Ovary (tissue), 9 donors: ENCODE data around the gene PINK1. TPM values are rescaled to one million over a fixed set of nuclear protein-coding genes. Genes with fewer than 3 reads are reported as not detected.

Experiments used
- DNase-seq, 5 donors: peaks; one replicate each; pipeline ENCODE4 v3.0.0-alpha.2; 2019 to 2020
- H3K27ac ChIP-seq, 2 donors: fragments of 200-600 bp; one replicate each; pipeline versions ENCODE4 v1.5.1 to v1.8.0; 2019 to 2022
- H3K27me3 ChIP-seq: fragments of 200-600 bp; one replicate; pipeline ENCODE4 v1.8.0; 2022
- H3K36me3 ChIP-seq: fragments of 200-600 bp; sonication (generic); one replicate; pipeline ENCODE4 v1.5.1; 2019
- H3K4me1 ChIP-seq: one replicate; pipeline ENCODE4 v1.8.1; 2013; ENCODE audit warnings: mild to moderate bottlenecking, moderate library complexity; ENCODE audit not compliant: insufficient read depth
- H3K4me3 ChIP-seq: fragments of 200-600 bp; sonication (generic); one replicate; pipeline ENCODE4 v1.5.1; 2017
- H3K9me3 ChIP-seq, 2 donors: fragments of 200-600 bp in 1 of 2; sonication (generic) in 1 of 2; one replicate each; pipeline versions ENCODE4 v1.5.1 to v1.8.1; 2013 to 2019; ENCODE audit warnings: mild to moderate bottlenecking in 1 of 2, moderate library complexity in 1 of 2
- CTCF ChIP-seq, 3 donors: fragments of 450-650 bp in 2 of 3; fragments of 200-600 bp in 1 of 3; IDR thresholded peaks; one replicate each; pipeline versions ENCODE4 v1.5.1 to v1.8.0; 2016 to 2022; ENCODE audit warnings: antibody characterized with exemption in 3 of 3, mild to moderate bottlenecking in 1 of 3
- EP300 ChIP-seq: sonication (generic); formaldehyde crosslinking; IDR thresholded peaks from one replicate; pipeline ENCODE4 v1.6.1; 2017; ENCODE audit warnings: antibody characterized with exemption
- POLR2A ChIP-seq: fragments of 450-650 bp; IDR thresholded peaks from one replicate; pipeline ENCODE4 v1.6.1; 2017; ENCODE audit warnings: antibody characterized with exemption, mild to moderate bottlenecking, moderate library complexity
- WGBS, 3 donors: extraction: QIAGEN DNeasy Blood & Tissue Kit in 1 of 3; methylation state at CpG; one replicate each; pipeline versions ENCODE4 v1.1.5 to v1.1.7; 2013 to 2017; 5-methylcytosine and 5-hydroxymethylcytosine counted together
- intact Hi-C, 4 donors: fragments of 100-400 bp; cut with DNase I; formaldehyde crosslinking; loops; one replicate each; pipeline versions ENCODE4 v1.11.0 to v1.15.1; 2022 to 2023
- polyA plus RNA-seq, 2 donors: library from polyadenylated mRNA; stranded (reverse); fragments of 200-250 nt in 1 of 2; fragments of 350-450 nt in 1 of 2; fragmentation: Illumina TruSeq in 1 of 2; extraction: RNeasy Lipid Tissue Mini Kit (QIAGEN cat#74804) in 1 of 2; gene quantifications; one replicate each; pipeline ENCODE4 v1.2.3, GENCODE V29; 2013 to 2014
- total RNA-seq, 7 donors: library from RNA; depleted of rRNA in 2 of 7; stranded (reverse); fragments of >200 nt in 2 of 7; fragmentation: NEBNext Ultra II Directional in 3 of 7; extraction: Animal tissue kit (Norgen Biotek cat#: 25700) in 3 of 7; gene quantifications; one replicate each; pipeline versions ENCODE4 v1.1.0 to v1.2.4, GENCODE V29; 2016 to 2023
- donor health status: DM: no; HTN: no; CAD: no; lungs with moderate emphysema.
- donor health status: DM: no; HTN: no; CAD: no.
- donor health status: Bipolar disorder and iron deficiency.
- donor health status: DM: yes; HTN: yes; CAD: no.
- donor health status: DM: no; HTN: no; CAD: no.
- donor health status: DM: yes; HTN: yes; CAD: no.

Gene PINK1
- total and polyA plus RNA-seq, 9 donors, result 40.8 to 70.5 (median 60.0) TPM

- intact Hi-C loops, result loop anchor here in 1 of 4 donors (10.0 kb wide), 1 partner anchor 685 kb away; no protein-coding TSS in a partner anchor
- no peak for TF ChIP-seq POLR2A
- TF ChIP-seq EP300, result no peak
- no peak for TF ChIP-seq CTCF (IDR thresholded peaks at IDR 0.05)
- WGBS, 3 donors, result 69 to 80% (median 76%) methylated on average over 3 of the region's 3 CpGs
Observed at GRCh38 chr1:20689645-20690056, 56.4 kb downstream of the PINK1 start.

GRCh38 chr1:20691872-20692271, 58.6 kb downstream of the PINK1 start:
- Histone ChIP-seq H3K4me3 (no peak overlapping the region), H3K4me1 (no peaks in the 10 kb centered on the region), H3K36me3 (no peaks in the 10 kb centered on the region), H3K27me3 (no peaks in the 10 kb centered on the region), H3K27ac (no peak overlapping the region), H3K9me3 (no peaks in the 10 kb centered on the region)
- no peak for DNase-seq
- intact Hi-C loops, result no loop called here
- 81 to 92% (median 92%) methylated on average over 1 of the region's 1 CpG for WGBS, 3 donors
- no peak for TF ChIP-seq POLR2A
- no peak for TF ChIP-seq CTCF (IDR thresholded peaks at IDR 0.05)
- no peak for TF ChIP-seq EP300

More at GRCh38 chr1:20689645-20690056, 56.4 kb downstream of the PINK1 start:
- Histone ChIP-seq H3K27ac (no peak overlapping the region), H3K4me1 (no peaks in the 10 kb centered on the region), H3K27me3 (no peaks in the 10 kb centered on the region), H3K4me3 (no peak overlapping the region), H3K9me3 (no peaks in the 10 kb centered on the region), H3K36me3 (no peaks in the 10 kb centered on the region)
- no peak for DNase-seq

- TF ChIP-seq EP300, result no peak
- intact Hi-C loops, result no loop called here
Observed at GRCh38 chr1:20693623-20694022, 60.4 kb downstream of the PINK1 start.

GRCh38 chr1:20695515-20695914, 62.3 kb downstream of the PINK1 start:
- Histone ChIP-seq H3K4me1 (no peaks in the 10 kb centered on the region), H3K27me3 (no peaks in the 10 kb centered on the region), H3K9me3 (no peaks in the 10 kb centered on the region), H3K4me3 (no peak overlapping the region), H3K36me3 (no peaks in the 10 kb centered on the region), H3K27ac (no peak overlapping the region)
- intact Hi-C loops, result loop anchor here in 1 of 4 donors (5.0 kb wide), 1 partner anchor 502 kb away; no protein-coding TSS in a partner anchor
- no peak for DNase-seq
- 78 to 79% (median 79%) methylated on average over 10 of the region's 10 CpGs for WGBS, 3 donors
- no peak for TF ChIP-seq POLR2A
- no peak for TF ChIP-seq EP300
- no peak for TF ChIP-seq CTCF (IDR thresholded peaks at IDR 0.05)

More at GRCh38 chr1:20693623-20694022, 60.4 kb downstream of the PINK1 start:
- H3K4me3 ChIP-seq, result no peak overlapping the region
- WGBS, 3 donors, result 84 to 92% (median 85%) methylated on average over 2 of the region's 2 CpGs
- H3K36me3 ChIP-seq, result no peaks in the 10 kb centered on the region
- no peak overlapping the region for H3K27ac ChIP-seq
- DNase-seq, result no peak
- H3K4me1 ChIP-seq, result no peaks in the 10 kb centered on the region
- no peaks in the 10 kb centered on the region for H3K9me3 ChIP-seq
- no peaks in the 10 kb centered on the region for H3K27me3 ChIP-seq

- Histone ChIP-seq H3K27ac (peak overlapping the region; percentile 57 to 84), H3K4me3 (peak overlapping the region; percentile 51), H3K36me3 (no peaks in the 10 kb centered on the region), H3K27me3 (no peaks in the 10 kb centered on the region), H3K4me1 (no peaks in the 10 kb centered on the region), H3K9me3 (no peaks in the 10 kb centered on the region)
- 1% methylated on average over 29 to 46 of the region's 46 CpGs for WGBS, 3 donors
- peak; percentile 15 for TF ChIP-seq POLR2A
- TF ChIP-seq EP300, result no peak
- TF ChIP-seq CTCF (IDR thresholded peaks at IDR 0.05), result peak; percentile 54 to 92 (median 89)
- DNase-seq, result peak; percentile 89 to 93 (median 91)
- intact Hi-C loops, result loop anchor here (2.0 to 5.0 kb wide), 2 partner anchors 498 to 501 kb away; no protein-coding TSS in a partner anchor
Observed at GRCh38 chr1:20696397-20697333, 63.4 kb downstream of the PINK1 start.
